A673 (cell line): ENCODE measurements around the gene RNF183. TPM values are rescaled to one million over a fixed set of nuclear protein-coding genes. Genes with fewer than 3 reads are reported as not detected.

ENCODE experiments used
- BruUV-seq: library from RNA; stranded (reverse); fragments of 400-500 nt; replicated peaks from 2 replicates; lab custom pipeline; 2021; lab: Mats Ljungman, UMichigan
- CTCF ChIA-PET: fragments of 300-600 bp; sonication (Branson Sonifier 250); formaldehyde crosslinking; loops from one replicate; lab custom pipeline; 2022; ENCODE audit warnings: antibody characterized with exemption; lab: Charles Lee
- POLR2A ChIA-PET: fragments of 300-600 bp; sonication (Branson Sonifier 250); formaldehyde crosslinking; loops from one replicate; lab custom pipeline; 2022; ENCODE audit warnings: antibody characterized with exemption; ENCODE audit not compliant: low non-redundant PET; lab: Charles Lee
- DNase-seq: peaks from one replicate; pipeline ENCODE4 v3.0.0-alpha.2; 2015; ENCODE audit warnings: low spot score
- H3K27ac ChIP-seq: fragments of 200-600 bp; sonication (generic); 2 replicates; pipeline ENCODE4 v1.5.1; 2016; ENCODE audit warnings: mixed run types, low read depth, mild to moderate bottlenecking, mixed read lengths, antibody characterized with exemption, low read length; ENCODE audit not compliant: poor library complexity, severe bottlenecking
- H3K27me3 ChIP-seq: fragments of 200-600 bp; sonication (generic); replicated peaks from 2 replicates; pipeline ENCODE4 v1.6.1; 2017; ENCODE audit warnings: mixed run types, low read depth, mild to moderate bottlenecking, mixed read lengths, antibody characterized with exemption, low read length; ENCODE audit not compliant: insufficient read depth, poor library complexity
- H3K36me3 ChIP-seq: fragments of 200-600 bp; sonication (generic); 2 replicates; pipeline ENCODE4 v1.6.1; 2016; ENCODE audit warnings: mixed run types, mild to moderate bottlenecking, mixed read lengths, antibody characterized with exemption, low read length; ENCODE audit not compliant: insufficient read depth, poor library complexity, severe bottlenecking
- H3K4me1 ChIP-seq: fragments of 200-600 bp; sonication (generic); 2 replicates; pipeline ENCODE4 v1.6.1; 2017; ENCODE audit warnings: mixed run types, mild to moderate bottlenecking, mixed read lengths, antibody characterized with exemption, low read length; ENCODE audit not compliant: insufficient read depth, poor library complexity, severe bottlenecking
- H3K4me3 ChIP-seq: fragments of 200-600 bp; sonication (generic); 2 replicates; pipeline ENCODE4 v1.5.1; 2016; ENCODE audit warnings: low read depth, mixed run types, mild to moderate bottlenecking, mixed read lengths, low read length; ENCODE audit not compliant: poor library complexity, severe bottlenecking
- H3K9me3 ChIP-seq: fragments of 200-600 bp; sonication (generic); 2 replicates; pipeline ENCODE4 v1.6.1; 2016; ENCODE audit warnings: mixed run types, low read depth, mild to moderate bottlenecking, mixed read lengths, antibody characterized with exemption, low read length; ENCODE audit not compliant: poor library complexity, severe bottlenecking
- EZH2 ChIP-seq: fragments of 200-600 bp; sonication (generic); IDR thresholded peaks from 2 replicates; pipeline ENCODE4 v1.6.1; 2017; ENCODE audit warnings: borderline replicate concordance, low read depth, mild to moderate bottlenecking, mixed read lengths, antibody characterized with exemption, low read length; ENCODE audit not compliant: poor library complexity, severe bottlenecking
- intact Hi-C: fragments of 100-400 bp; cut with micrococcal nuclease; formaldehyde crosslinking; loops from one replicate; pipeline ENCODE4 v1.10.0; 2022; ENCODE audit not compliant: unreplicated experiment
- total RNA-seq: library from RNA; stranded (reverse); gene quantifications from 2 replicates; pipeline ENCODE4 v1.2.3, GENCODE V29; 2021
- TF ChIP-seq, protein P1 (sequence below): fragments of 300-800, 200-600 bp; sonication (generic); conservative IDR thresholded peaks from 2 replicates; pipeline ENCODE4 v1.5.1; 2017; ENCODE audit warnings: low read depth, mild to moderate bottlenecking, antibody characterized with exemption, low read length, moderate library complexity, mixed read lengths

RNF183 gene
- total RNA-seq, 1 experiment from 2014 or later: not detected

DNA sequence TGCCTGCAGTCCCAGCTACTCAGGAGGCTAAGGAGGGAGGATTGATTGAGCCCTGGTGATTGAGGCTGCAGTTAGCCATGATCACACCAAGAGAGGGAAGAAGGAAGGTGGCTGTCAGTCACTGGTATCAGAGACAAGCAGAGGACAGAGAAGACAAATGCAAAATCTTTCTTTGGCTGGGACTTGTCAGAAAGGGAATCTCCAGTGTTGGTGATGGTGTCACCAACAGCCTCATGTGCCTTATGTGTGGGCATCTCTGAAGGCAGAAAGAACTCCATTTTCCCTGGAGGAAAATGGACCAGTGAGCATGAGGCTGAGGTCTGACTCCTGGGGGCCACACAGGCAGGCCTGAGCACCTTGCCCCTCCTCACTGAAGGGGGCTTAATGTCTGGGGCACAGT is 12.1 kb upstream of the RNF183 start:
- no peaks in the 10 kb centered on the region for H3K27me3 ChIP-seq
- TF ChIP-seq, protein P1, sequence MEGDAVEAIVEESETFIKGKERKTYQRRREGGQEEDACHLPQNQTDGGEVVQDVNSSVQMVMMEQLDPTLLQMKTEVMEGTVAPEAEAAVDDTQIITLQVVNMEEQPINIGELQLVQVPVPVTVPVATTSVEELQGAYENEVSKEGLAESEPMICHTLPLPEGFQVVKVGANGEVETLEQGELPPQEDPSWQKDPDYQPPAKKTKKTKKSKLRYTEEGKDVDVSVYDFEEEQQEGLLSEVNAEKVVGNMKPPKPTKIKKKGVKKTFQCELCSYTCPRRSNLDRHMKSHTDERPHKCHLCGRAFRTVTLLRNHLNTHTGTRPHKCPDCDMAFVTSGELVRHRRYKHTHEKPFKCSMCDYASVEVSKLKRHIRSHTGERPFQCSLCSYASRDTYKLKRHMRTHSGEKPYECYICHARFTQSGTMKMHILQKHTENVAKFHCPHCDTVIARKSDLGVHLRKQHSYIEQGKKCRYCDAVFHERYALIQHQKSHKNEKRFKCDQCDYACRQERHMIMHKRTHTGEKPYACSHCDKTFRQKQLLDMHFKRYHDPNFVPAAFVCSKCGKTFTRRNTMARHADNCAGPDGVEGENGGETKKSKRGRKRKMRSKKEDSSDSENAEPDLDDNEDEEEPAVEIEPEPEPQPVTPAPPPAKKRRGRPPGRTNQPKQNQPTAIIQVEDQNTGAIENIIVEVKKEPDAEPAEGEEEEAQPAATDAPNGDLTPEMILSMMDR: no peak
- no peak for TF ChIP-seq EZH2
- no peak overlapping the region for H3K27ac ChIP-seq
- BruUV-seq: no TSS peak
- DNase-seq: no peak
- no peak overlapping the region for H3K4me3 ChIP-seq
- CTCF ChIA-PET: no interaction called here
- H3K36me3 ChIP-seq: no peaks in the 10 kb centered on the region
- H3K4me1 ChIP-seq: no peaks in the 10 kb centered on the region
- POLR2A ChIA-PET: no interaction called here
- intact Hi-C loops: loop anchor here (10.0 kb wide), 1 partner anchor 340 kb away; no protein-coding TSS in a partner anchor
- no peaks in the 10 kb centered on the region for H3K9me3 ChIP-seq

DNA sequence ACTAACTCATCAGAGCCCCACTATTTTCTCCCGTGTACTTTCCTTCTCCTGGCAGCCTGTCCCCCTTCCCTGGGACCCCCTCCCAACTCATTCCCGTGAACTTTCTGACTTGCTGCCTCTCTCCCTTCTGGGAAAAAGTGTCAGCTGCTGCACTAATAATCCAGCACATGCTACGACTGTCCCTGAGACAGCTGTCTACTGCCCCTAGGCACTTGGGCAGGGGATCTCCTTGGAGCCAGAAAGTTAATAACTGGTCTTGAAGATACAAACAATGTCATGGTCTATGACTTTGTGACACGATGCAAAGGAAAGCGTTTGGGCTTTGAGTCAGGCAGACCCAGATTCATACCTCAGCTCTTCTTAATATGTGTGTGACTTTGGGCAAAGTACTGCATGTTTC is 10.1 kb upstream of the RNF183 start:
- Histone ChIP-seq H3K27me3 (no peaks in the 10 kb centered on the region), H3K27ac (no peak overlapping the region), H3K9me3 (no peaks in the 10 kb centered on the region), H3K4me1 (no peaks in the 10 kb centered on the region), H3K36me3 (no peaks in the 10 kb centered on the region), H3K4me3 (no peak overlapping the region)
- ChIA-PET CTCF (no interaction called here), POLR2A (no interaction called here)
- intact Hi-C loops: loop anchor here (10.0 kb wide), 1 partner anchor 342 kb away; no protein-coding TSS in a partner anchor
- no peak for TF ChIP-seq EZH2
- no peak for DNase-seq
- BruUV-seq: no TSS peak

DNA sequence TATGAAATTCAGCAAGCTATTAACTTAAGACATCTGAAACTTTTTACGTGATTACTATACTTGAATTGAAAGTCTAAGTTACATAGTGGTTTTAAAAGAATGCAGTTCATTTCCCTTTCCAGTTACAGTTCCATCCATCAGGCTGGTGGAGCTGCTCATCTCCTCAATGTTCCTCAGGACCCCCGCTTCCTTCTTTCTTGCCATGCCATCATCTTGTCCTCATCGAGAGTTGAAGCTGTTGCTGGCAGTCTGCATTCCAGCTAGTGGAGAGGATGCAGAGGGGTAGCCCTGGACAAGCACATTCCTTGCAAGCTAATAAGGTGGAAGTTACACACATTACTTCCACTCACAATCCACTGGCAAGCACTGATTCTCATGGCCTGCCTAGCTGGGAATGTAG is 8.8 kb upstream of the RNF183 start:
- no TSS peak for BruUV-seq
- no peaks in the 10 kb centered on the region for H3K4me1 ChIP-seq
- DNase-seq: no peak
- intact Hi-C loops: loop anchor here (10.0 kb wide), 1 partner anchor 343 kb away; no protein-coding TSS in a partner anchor
- POLR2A ChIA-PET: no interaction called here
- H3K9me3 ChIP-seq: no peaks in the 10 kb centered on the region
- H3K36me3 ChIP-seq: no peaks in the 10 kb centered on the region
- TF ChIP-seq EZH2: no peak
- TF ChIP-seq, protein P1: no peak
- CTCF ChIA-PET: no interaction called here
- no peaks in the 10 kb centered on the region for H3K27me3 ChIP-seq
- no peak overlapping the region for H3K27ac ChIP-seq
- no peak overlapping the region for H3K4me3 ChIP-seq

DNA sequence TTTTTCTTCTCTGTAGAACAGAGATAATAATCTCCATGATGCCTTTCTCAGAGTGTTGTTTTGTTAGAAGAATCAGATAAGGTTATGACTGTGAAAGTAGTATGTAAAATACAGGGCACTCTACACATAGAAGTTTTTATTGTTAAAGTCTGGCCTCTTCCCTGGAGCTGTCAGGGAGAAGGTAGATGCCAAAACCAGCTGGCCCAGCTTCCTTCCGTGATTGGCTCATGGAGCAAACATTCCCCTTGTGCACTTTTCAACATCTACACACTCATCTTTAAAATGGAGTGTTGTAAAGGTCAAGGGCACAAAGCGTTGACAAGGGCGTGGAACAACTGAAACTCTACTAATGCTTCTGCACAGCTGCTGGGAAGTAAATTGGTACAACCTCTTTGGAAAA is 7.4 kb upstream of the RNF183 start:
- Histone ChIP-seq H3K27ac (no peak overlapping the region), H3K9me3 (no peaks in the 10 kb centered on the region), H3K36me3 (no peaks in the 10 kb centered on the region), H3K4me1 (no peaks in the 10 kb centered on the region), H3K27me3 (no peaks in the 10 kb centered on the region), H3K4me3 (no peak overlapping the region)
- ChIA-PET POLR2A (no interaction called here), CTCF (interaction anchor here (0.6 to 1.3 kb wide), 2 partner anchors 85 to 347 kb away, joined by 3 to 5 read pairs; no protein-coding TSS in a partner anchor)
- BruUV-seq: no TSS peak
- no peak for DNase-seq
- intact Hi-C loops: loop anchor here (10.0 kb wide), 1 partner anchor 344 kb away; no protein-coding TSS in a partner anchor
- TF ChIP-seq, protein P1: no peak
- no peak for TF ChIP-seq EZH2
